Breast epithelium (tissue), 3 donors: Measurements from ENCODE around the gene VAPA.
A peak's percentile ranks its signal among the peaks of the same experiment; 100 is the strongest.

Experiments used
- CTCF ChIP-seq, 3 donors: fragments of 450-650 bp; IDR thresholded peaks; one replicate each; pipeline ENCODE4 v1.5.1; 2016 to 2017; ENCODE audit warnings: antibody characterized with exemption in 3 of 3, mild to moderate bottlenecking in 3 of 3, moderate library complexity in 3 of 3
- POLR2A ChIP-seq: fragments of 450-650 bp; IDR thresholded peaks from one replicate; pipeline ENCODE4 v1.6.1; 2016; ENCODE audit warnings: antibody characterized with exemption, mild to moderate bottlenecking, moderate library complexity
- POLR2AphosphoS5 ChIP-seq, 3 donors: sonication (generic); formaldehyde crosslinking; IDR thresholded peaks; one replicate each; pipeline ENCODE4 v1.6.1; 2017; ENCODE audit warnings: antibody characterized with exemption in 3 of 3

GRCh38 chr18:9869715-9870430 is 43.9 kb upstream of the VAPA start:
- TF ChIP-seq POLR2AphosphoS5 (IDR thresholded peaks at IDR 0.05) (peak in 1 of 3 donors; percentile 23), CTCF (IDR thresholded peaks at IDR 0.05) (no peak), POLR2A (no peak)
